Endothelial cell of umbilical vein (primary cell): ENCODE data around the gene MMP23B.

Source experiments
- EZH2 ChIP-seq: IDR thresholded peaks from 2 replicates; pipeline ENCODE4 v1.6.1; 2012; ENCODE audit warnings: borderline replicate concordance, low read depth, mild to moderate bottlenecking, moderate library complexity, low read length, inconsistent platforms; ENCODE audit not compliant: severe bottlenecking
- GATA2 ChIP-seq: IDR thresholded peaks from 2 replicates; pipeline ENCODE4 v1.7.0; 2011; ENCODE audit warnings: low read depth, mild to moderate bottlenecking, moderate library complexity, mixed read lengths, low read length; ENCODE audit not compliant: insufficient read length, insufficient read depth
- MAX ChIP-seq: IDR thresholded peaks from 2 replicates; pipeline ENCODE4 v1.6.1; 2011; ENCODE audit not compliant: insufficient read depth, insufficient read length
- MYC ChIP-seq: IDR thresholded peaks from one replicate; pipeline ENCODE4 v1.6.1; 2011; ENCODE audit warnings: mild to moderate bottlenecking, low read depth, low read length
- POLR2A ChIP-seq: IDR thresholded peaks from 2 replicates; pipeline ENCODE4 v1.6.1; 2012; ENCODE audit warnings: low read depth, mild to moderate bottlenecking, control low read depth, low read length
- POLR2AphosphoS5 ChIP-seq: IDR thresholded peaks from 2 replicates; pipeline ENCODE4 v1.6.1; 2012; ENCODE audit warnings: low read depth, mild to moderate bottlenecking, control low read depth, low read length, moderate library complexity; ENCODE audit not compliant: insufficient read depth
- TF ChIP-seq, protein P1 (sequence below), 2 donors: IDR thresholded peaks; 1 replicate in 1 of 2; 2 replicates in 1 of 2; pipeline ENCODE4 v1.5.1; 2011; ENCODE audit warnings: low read length in 2 of 2, mild to moderate bottlenecking in 2 of 2, moderate library complexity in 2 of 2, control low read depth in 1 of 2, inconsistent platforms in 1 of 2, low read depth in 1 of 2; ENCODE audit not compliant: insufficient read depth in 1 of 2; ENCODE audit errors: extremely low read depth in 1 of 2

DNA sequence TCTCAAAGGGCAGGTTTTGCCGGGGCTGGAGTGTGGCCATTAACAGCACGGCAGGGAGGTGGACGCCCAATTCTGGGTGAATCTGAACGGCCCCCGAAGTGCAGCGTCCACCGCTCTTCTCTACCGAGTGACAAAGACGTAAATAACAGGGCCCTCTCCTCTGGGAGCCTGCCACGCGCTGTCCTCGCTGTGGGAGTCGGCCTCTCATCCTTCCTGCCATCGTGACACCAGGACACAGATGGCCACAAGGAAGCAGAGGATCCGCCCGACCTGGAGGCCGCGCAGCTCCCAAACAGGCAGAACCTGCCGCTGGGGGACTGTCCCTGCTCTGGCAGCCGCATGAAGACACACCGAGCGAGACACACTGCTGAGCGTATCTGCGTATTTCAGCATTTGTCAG is 38.9 kb downstream of the MMP23B start:
- TF ChIP-seq POLR2AphosphoS5 (no peak), EZH2 (no peak), POLR2A (no peak), GATA2 (no peak), MAX (no peak), MYC (no peak)
- TF ChIP-seq, protein P1, sequence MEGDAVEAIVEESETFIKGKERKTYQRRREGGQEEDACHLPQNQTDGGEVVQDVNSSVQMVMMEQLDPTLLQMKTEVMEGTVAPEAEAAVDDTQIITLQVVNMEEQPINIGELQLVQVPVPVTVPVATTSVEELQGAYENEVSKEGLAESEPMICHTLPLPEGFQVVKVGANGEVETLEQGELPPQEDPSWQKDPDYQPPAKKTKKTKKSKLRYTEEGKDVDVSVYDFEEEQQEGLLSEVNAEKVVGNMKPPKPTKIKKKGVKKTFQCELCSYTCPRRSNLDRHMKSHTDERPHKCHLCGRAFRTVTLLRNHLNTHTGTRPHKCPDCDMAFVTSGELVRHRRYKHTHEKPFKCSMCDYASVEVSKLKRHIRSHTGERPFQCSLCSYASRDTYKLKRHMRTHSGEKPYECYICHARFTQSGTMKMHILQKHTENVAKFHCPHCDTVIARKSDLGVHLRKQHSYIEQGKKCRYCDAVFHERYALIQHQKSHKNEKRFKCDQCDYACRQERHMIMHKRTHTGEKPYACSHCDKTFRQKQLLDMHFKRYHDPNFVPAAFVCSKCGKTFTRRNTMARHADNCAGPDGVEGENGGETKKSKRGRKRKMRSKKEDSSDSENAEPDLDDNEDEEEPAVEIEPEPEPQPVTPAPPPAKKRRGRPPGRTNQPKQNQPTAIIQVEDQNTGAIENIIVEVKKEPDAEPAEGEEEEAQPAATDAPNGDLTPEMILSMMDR (IDR thresholded peaks at IDR 0.05; ENCODE audit: extremely low read depth in 1 of 2, insufficient read depth in 1 of 2, low read depth in 1 of 2, low read length in 2 of 2) = no peak
